A673 (cell line): ENCODE results near the gene BMF. TPM values are rescaled to one million over a fixed set of nuclear protein-coding genes. Genes with fewer than 3 reads are reported as not detected.

Source experiments
- BruUV-seq: library from RNA; stranded (reverse); fragments of 400-500 nt; replicated peaks from 2 replicates; lab custom pipeline; 2021; lab: Mats Ljungman, UMichigan
- CTCF ChIA-PET: fragments of 300-600 bp; sonication (Branson Sonifier 250); formaldehyde crosslinking; loops from one replicate; lab custom pipeline; 2022; ENCODE audit warnings: antibody characterized with exemption; lab: Charles Lee
- POLR2A ChIA-PET: fragments of 300-600 bp; sonication (Branson Sonifier 250); formaldehyde crosslinking; loops from one replicate; lab custom pipeline; 2022; ENCODE audit warnings: antibody characterized with exemption; ENCODE audit not compliant: low non-redundant PET; lab: Charles Lee
- DNase-seq: peaks from one replicate; pipeline ENCODE4 v3.0.0-alpha.2; 2015; ENCODE audit warnings: low spot score
- H3K27ac ChIP-seq: fragments of 200-600 bp; sonication (generic); 2 replicates; pipeline ENCODE4 v1.5.1; 2016; ENCODE audit warnings: mixed run types, low read depth, mild to moderate bottlenecking, mixed read lengths, antibody characterized with exemption, low read length; ENCODE audit not compliant: poor library complexity, severe bottlenecking
- H3K27me3 ChIP-seq: fragments of 200-600 bp; sonication (generic); replicated peaks from 2 replicates; pipeline ENCODE4 v1.6.1; 2017; ENCODE audit warnings: mixed run types, low read depth, mild to moderate bottlenecking, mixed read lengths, antibody characterized with exemption, low read length; ENCODE audit not compliant: insufficient read depth, poor library complexity
- H3K36me3 ChIP-seq: fragments of 200-600 bp; sonication (generic); 2 replicates; pipeline ENCODE4 v1.6.1; 2016; ENCODE audit warnings: mixed run types, mild to moderate bottlenecking, mixed read lengths, antibody characterized with exemption, low read length; ENCODE audit not compliant: insufficient read depth, poor library complexity, severe bottlenecking
- H3K4me1 ChIP-seq: fragments of 200-600 bp; sonication (generic); 2 replicates; pipeline ENCODE4 v1.6.1; 2017; ENCODE audit warnings: mixed run types, mild to moderate bottlenecking, mixed read lengths, antibody characterized with exemption, low read length; ENCODE audit not compliant: insufficient read depth, poor library complexity, severe bottlenecking
- H3K4me3 ChIP-seq: fragments of 200-600 bp; sonication (generic); 2 replicates; pipeline ENCODE4 v1.5.1; 2016; ENCODE audit warnings: low read depth, mixed run types, mild to moderate bottlenecking, mixed read lengths, low read length; ENCODE audit not compliant: poor library complexity, severe bottlenecking
- H3K9me3 ChIP-seq: fragments of 200-600 bp; sonication (generic); 2 replicates; pipeline ENCODE4 v1.6.1; 2016; ENCODE audit warnings: mixed run types, low read depth, mild to moderate bottlenecking, mixed read lengths, antibody characterized with exemption, low read length; ENCODE audit not compliant: poor library complexity, severe bottlenecking
- CTCF ChIP-seq: fragments of 300-800, 200-600 bp; sonication (generic); conservative IDR thresholded peaks from 2 replicates; pipeline ENCODE4 v1.5.1; 2017; ENCODE audit warnings: low read depth, mild to moderate bottlenecking, antibody characterized with exemption, low read length, moderate library complexity, mixed read lengths
- EZH2 ChIP-seq: fragments of 200-600 bp; sonication (generic); IDR thresholded peaks from 2 replicates; pipeline ENCODE4 v1.6.1; 2017; ENCODE audit warnings: borderline replicate concordance, low read depth, mild to moderate bottlenecking, mixed read lengths, antibody characterized with exemption, low read length; ENCODE audit not compliant: poor library complexity, severe bottlenecking
- intact Hi-C: fragments of 100-400 bp; cut with micrococcal nuclease; formaldehyde crosslinking; loops from one replicate; pipeline ENCODE4 v1.10.0; 2022; ENCODE audit not compliant: unreplicated experiment
- total RNA-seq: library from RNA; stranded (reverse); gene quantifications from 2 replicates; pipeline ENCODE4 v1.2.3, GENCODE V29; 2021

BMF gene
- total RNA-seq, 1 experiment from 2014 or later = 18.5 TPM

- H3K27me3 ChIP-seq = no peaks in the 10 kb centered on the region
- H3K4me1 ChIP-seq = peaks cover 93% of the 10 kb centered on the region
- H3K9me3 ChIP-seq = no peaks in the 10 kb centered on the region
- ChIA-PET CTCF (no interaction called here), POLR2A (no interaction called here)
- intact Hi-C loops = no loop called here
- peak overlapping the region; percentile 73 for H3K27ac ChIP-seq
- TF ChIP-seq EZH2 = no peak
- TF ChIP-seq CTCF = no peak
- peaks cover 9% of the 10 kb centered on the region for H3K36me3 ChIP-seq
- BruUV-seq = no TSS peak
- no peak overlapping the region for H3K4me3 ChIP-seq
- no peak for DNase-seq
These were observed 13.1 kb downstream of the BMF start for GRCh38 chr15:40095371-40096093.

GRCh38 chr15:40094156-40094555 lies 14.5 kb downstream of the BMF start:
- ChIA-PET CTCF (no interaction called here), POLR2A (interaction anchor here (0.6 kb wide), 1 partner anchor 35 kb away, joined by 7 read pairs; no protein-coding TSS in a partner anchor)
- no peak for TF ChIP-seq CTCF
- no peak for TF ChIP-seq EZH2
- H3K4me1 ChIP-seq = peaks cover 93% of the 10 kb centered on the region
- H3K27ac ChIP-seq = peak overlapping the region; percentile 59
- DNase-seq = no peak
- H3K4me3 ChIP-seq = no peak overlapping the region
- H3K9me3 ChIP-seq = no peaks in the 10 kb centered on the region
- H3K27me3 ChIP-seq = no peaks in the 10 kb centered on the region
- BruUV-seq = no TSS peak
- intact Hi-C loops = no loop called here
- H3K36me3 ChIP-seq = peaks cover 20% of the 10 kb centered on the region

- ChIA-PET POLR2A (interaction anchor here (0.6 kb wide), 1 partner anchor 34 kb away, joined by 7 read pairs; no protein-coding TSS in a partner anchor), CTCF (interaction anchor here (1.0 to 1.2 kb wide), 2 partner anchors 11 kb away, joined by 3 to 4 read pairs; no protein-coding TSS in a partner anchor)
- H3K4me1 ChIP-seq = peaks cover 93% of the 10 kb centered on the region
- TF ChIP-seq CTCF (no peak), EZH2 (no peak)
- DNase-seq = no peak
- H3K36me3 ChIP-seq = peaks cover 20% of the 10 kb centered on the region
- H3K27me3 ChIP-seq = no peaks in the 10 kb centered on the region
- H3K4me3 ChIP-seq = no peak overlapping the region
- intact Hi-C loops = no loop called here
- no TSS peak for BruUV-seq
- peak overlapping the region; percentile 96 for H3K27ac ChIP-seq
- no peaks in the 10 kb centered on the region for H3K9me3 ChIP-seq
These were observed 15.5 kb downstream of the BMF start for GRCh38 chr15:40092979-40093869.
